H1 (cell line): ENCODE results near the gene SCN1B. TPM values are rescaled to one million over a fixed set of nuclear protein-coding genes. Genes with fewer than 3 reads are reported as not detected.
A peak's percentile ranks its signal among the peaks of the same experiment; 100 is the strongest.

Source experiments
- CTCF ChIA-PET: fragments of 300-600 bp; sonication (Branson Sonifier 250); formaldehyde crosslinking; loops from one replicate; lab custom pipeline; 2021; ENCODE audit not compliant: partially characterized antibody; lab: Charles Lee
- POLR2A ChIA-PET: fragments of 300-600 bp; sonication (Branson Sonifier 250); formaldehyde crosslinking; loops from one replicate; lab custom pipeline; 2021; ENCODE audit warnings: inconsistent platforms; ENCODE audit not compliant: partially characterized antibody; lab: Charles Lee
- DNase-seq, 2 experiments: peaks; one replicate each; pipeline versions ENCODE4 v3.0.0 to v3.0.0-alpha.2; 2010 to 2022; ENCODE audit warnings: low spot score in 2 of 2, low read depth in 1 of 2, mixed read lengths in 1 of 2
- FAIRE-seq: peaks from 2 replicates; lab custom pipeline; 2011; peaks lifted over from hg19 to GRCh38; lab: Jason Lieb, UNC
- H2AFZ ChIP-seq: 2 replicates; pipeline ENCODE4 v1.8.1; 2012; ENCODE audit warnings: low read length, inconsistent platforms
- H2AK5ac ChIP-seq: 2 replicates; pipeline ENCODE4 v1.6.1; 2013; ENCODE audit warnings: low read depth, low read length
- H2BK120ac ChIP-seq: replicated peaks from 2 replicates; pipeline ENCODE3; 2013; ENCODE audit warnings: low read depth, low read length, inconsistent platforms
- H2BK12ac ChIP-seq: 2 replicates; pipeline ENCODE4 v1.6.1; 2013; ENCODE audit warnings: low read depth, low read length
- H2BK15ac ChIP-seq: 2 replicates; pipeline ENCODE4 v1.6.1; 2013; ENCODE audit warnings: low read length
- H2BK20ac ChIP-seq: 2 replicates; pipeline ENCODE4 v1.6.1; 2013; ENCODE audit warnings: low read length
- H2BK5ac ChIP-seq: 2 replicates; pipeline ENCODE4 v1.6.1; 2013; ENCODE audit warnings: low read depth, low read length
- H3K14ac ChIP-seq: 2 replicates; pipeline ENCODE4 v1.6.1; 2013; ENCODE audit warnings: inconsistent platforms; ENCODE audit not compliant: insufficient read length
- H3K18ac ChIP-seq: 2 replicates; pipeline ENCODE4 v1.6.1; 2013; ENCODE audit warnings: low read length; ENCODE audit errors: extremely low read depth
- H3K23ac ChIP-seq: 2 replicates; pipeline ENCODE4 v1.6.1; 2013; ENCODE audit warnings: inconsistent platforms; ENCODE audit not compliant: insufficient read length
- H3K23me2 ChIP-seq: 2 replicates; pipeline ENCODE4 v1.6.1; 2013; ENCODE audit warnings: low read depth, low read length
- H3K27ac ChIP-seq: 2 replicates; pipeline ENCODE4 v1.6.1; 2011; ENCODE audit warnings: low read depth, low read length, inconsistent platforms
- H3K27me3 ChIP-seq, 4 experiments: replicated peaks in 1 of 4; 1 replicate in 1 of 4; 2 replicates in 3 of 4; pipeline versions ENCODE4 v1.6.1 to v1.8.1; 2011 to 2013; ENCODE audit warnings: low read length in 3 of 4, mild to moderate bottlenecking in 3 of 4, inconsistent platforms in 2 of 4, mixed read lengths in 2 of 4, moderate library complexity in 1 of 4; ENCODE audit not compliant: control insufficient read depth in 3 of 4, insufficient read depth in 3 of 4; ENCODE audit errors: extremely low read depth in 1 of 4
- H3K36me3 ChIP-seq, 4 experiments: 2 replicates each; pipeline versions ENCODE4 v1.6.1 to v1.8.1; 2011 to 2013; ENCODE audit warnings: mild to moderate bottlenecking in 4 of 4, low read length in 3 of 4, moderate library complexity in 2 of 4, control low read depth in 1 of 4, inconsistent platforms in 1 of 4; ENCODE audit not compliant: insufficient read depth in 4 of 4, control insufficient read depth in 2 of 4
- H3K4ac ChIP-seq: replicated peaks from 2 replicates; pipeline ENCODE3; 2013; ENCODE audit warnings: low read length, low read depth, mixed read lengths, inconsistent platforms; ENCODE audit not compliant: insufficient read length
- H3K4me1 ChIP-seq, 4 experiments: replicated peaks in 1 of 4; 1 replicate in 1 of 4; 2 replicates in 3 of 4; pipeline versions ENCODE4 v1.6.1 to v1.8.1; 2011 to 2013; ENCODE audit warnings: low read length in 3 of 4, inconsistent platforms in 2 of 4, mixed read lengths in 1 of 4; ENCODE audit not compliant: insufficient read depth in 4 of 4, control insufficient read depth in 3 of 4
- H3K4me2 ChIP-seq, 2 experiments: 2 replicates each; pipeline versions ENCODE4 v1.6.1 to v1.8.1; 2011 to 2013; ENCODE audit warnings: low read depth in 2 of 2, low read length in 2 of 2, control low read depth in 1 of 2, inconsistent platforms in 1 of 2, mild to moderate bottlenecking in 1 of 2; ENCODE audit not compliant: insufficient read depth in 1 of 2
- H3K4me3 ChIP-seq, 4 experiments: fragments of 200-600, 300-600 bp in 1 of 4; sonication (generic), shearing (Covaris generic), sonication (Bioruptor Twin) in 1 of 4; 2 replicates each; pipeline versions ENCODE4 v1.5.1 to v1.8.1; 2011 to 2016; ENCODE audit warnings: low read length in 4 of 4, low read depth in 3 of 4, control low read depth in 2 of 4, inconsistent platforms in 2 of 4, mild to moderate bottlenecking in 2 of 4, mixed read lengths in 1 of 4, moderate library complexity in 1 of 4; ENCODE audit not compliant: insufficient read depth in 2 of 4; ENCODE audit errors: extremely low read depth in 1 of 4
- H3K56ac ChIP-seq: replicated peaks from 2 replicates; pipeline ENCODE3; 2013; ENCODE audit warnings: low read depth, mild to moderate bottlenecking, mixed read lengths, low read length, inconsistent platforms; ENCODE audit not compliant: insufficient read length
- H3K79me1 ChIP-seq: 2 replicates; pipeline ENCODE4 v1.6.1; 2013; ENCODE audit warnings: low read depth, low read length, control low read depth
- H3K79me2 ChIP-seq, 2 experiments: 2 replicates each; pipeline versions ENCODE4 v1.6.1 to v1.8.1; 2012 to 2013; ENCODE audit warnings: low read length in 2 of 2, mild to moderate bottlenecking in 2 of 2, inconsistent platforms in 1 of 2; ENCODE audit not compliant: insufficient read depth in 2 of 2, control insufficient read depth in 1 of 2
- H3K9ac ChIP-seq, 4 experiments: replicated peaks in 1 of 4; 1 replicate in 1 of 4; 2 replicates in 3 of 4; pipeline versions ENCODE4 v1.6.1 to v1.8.1; 2011 to 2013; ENCODE audit warnings: low read depth in 3 of 4, low read length in 3 of 4, control low read depth in 2 of 4, mild to moderate bottlenecking in 2 of 4, moderate library complexity in 2 of 4, inconsistent platforms in 1 of 4; ENCODE audit errors: extremely low read depth in 1 of 4
- H3K9me3 ChIP-seq, 2 experiments: 2 replicates each; pipeline versions ENCODE4 v1.6.1 to v1.8.1; 2012 to 2013; ENCODE audit warnings: mild to moderate bottlenecking in 2 of 2, moderate library complexity in 2 of 2, control low read depth in 1 of 2, inconsistent platforms in 1 of 2, low read depth in 1 of 2, low read length in 1 of 2, mixed read lengths in 1 of 2; ENCODE audit not compliant: insufficient read depth in 2 of 2
- H4K20me1 ChIP-seq, 2 experiments: replicated peaks in 1 of 2; 2 replicates each; pipeline versions ENCODE3 to v1.8.1; 2011 to 2013; ENCODE audit warnings: inconsistent platforms in 2 of 2, low read length in 2 of 2, mild to moderate bottlenecking in 1 of 2; ENCODE audit not compliant: insufficient read depth in 2 of 2, control insufficient read depth in 1 of 2
- H4K5ac ChIP-seq: 2 replicates; pipeline ENCODE4 v1.6.1; 2013; ENCODE audit warnings: low read length, low read depth, mixed read lengths, inconsistent platforms; ENCODE audit not compliant: insufficient read length
- H4K8ac ChIP-seq: 2 replicates; pipeline ENCODE4 v1.8.0; 2013; ENCODE audit warnings: mild to moderate bottlenecking, moderate library complexity, low read length, inconsistent platforms; ENCODE audit not compliant: insufficient read depth; ENCODE audit errors: extremely low read depth
- H4K91ac ChIP-seq: replicated peaks from 2 replicates; pipeline ENCODE3; 2013; ENCODE audit warnings: low read length, mixed read lengths, inconsistent platforms; ENCODE audit not compliant: insufficient read length
- whole genome bisulfite sequencing, 2 experiments: shearing (Covaris generic) in 1 of 2; methylation state at CpG; one replicate each; pipeline versions ENCODE4 v1.1.6 to v1.1.7; 2013 to 2015; ENCODE audit warnings: low lambda C conversion rate in 2 of 2, mixed read lengths in 2 of 2, inconsistent platforms in 1 of 2, low coverage in 1 of 2, missing lambda C conversion rate in 1 of 2; ENCODE audit not compliant: insufficient replicate concordance in 2 of 2, insufficient coverage in 1 of 2, insufficient read length in 1 of 2; ENCODE audit errors: extremely low coverage in 1 of 2, missing lambda C conversion rate in 1 of 2; 5-methylcytosine and 5-hydroxymethylcytosine counted together
- polyA plus RNA-seq, 7 experiments: library from polyadenylated mRNA; depleted of rRNA in 3 of 7; stranded (reverse) in 5 of 7; unstranded in 2 of 7; fragments of >200 nt in 5 of 7; fragments of 200-250 nt in 2 of 7; gene quantifications; 1 replicate in 5 of 7; 2 replicates in 1 of 7; 4 replicates in 1 of 7; pipeline versions ENCODE4 v1.2.1 to v1.2.3, GENCODE V29; 2011 to 2013; ENCODE audit warnings: missing spikeins in 2 of 7, mixed read lengths in 2 of 7
- total RNA-seq: library from RNA; stranded (reverse); fragmentation: NEBNext Ultra II Directional; extraction: Animal tissue kit (Norgen Biotek cat#: 25700); gene quantifications from 2 replicates; pipeline ENCODE4 v1.2.1, GENCODE V29; 2021

Gene SCN1B
- total and polyA plus RNA-seq, 2 of the 8 experiments (the other 6 are each of a cell fraction or from before 2014, with no cell fraction given) = 3.1 to 3.5 TPM

DNA sequence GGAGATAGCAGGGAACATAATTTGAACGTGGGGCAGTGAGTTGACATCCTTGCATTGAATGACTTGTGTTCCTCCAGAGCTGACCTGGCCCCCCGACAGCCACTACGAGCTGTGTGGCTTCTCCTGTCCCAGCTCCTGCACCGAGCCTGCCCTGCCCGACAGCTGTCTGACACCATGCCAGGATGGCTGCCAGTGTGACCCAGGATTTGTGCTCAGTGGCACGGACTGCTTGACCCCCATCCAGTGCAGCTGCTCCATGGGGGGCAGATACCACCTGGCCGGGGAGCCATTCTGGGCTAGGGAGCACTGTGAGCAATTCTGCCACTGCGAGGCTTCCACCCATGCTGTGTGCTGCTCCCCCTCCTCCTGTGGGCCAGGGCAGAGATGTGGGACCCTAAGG lies 56.2 kb downstream of the SCN1B start:
- Histone ChIP-seq H4K91ac (peak overlapping the region; percentile 41), H2BK20ac (no peak overlapping the region), H2BK120ac (no peak overlapping the region), H3K9ac (no peak overlapping the region), H3K23ac (no peak overlapping the region), H3K4me3 (no peak overlapping the region), H3K9me3 (no peaks in the 10 kb centered on the region; a peak in 1 of 4 replicates), H3K14ac (no peak overlapping the region), H3K56ac (no peak overlapping the region), H3K4me2 (no peak overlapping the region), H3K4ac (no peak overlapping the region), H4K8ac (peak overlapping the region; percentile 12; the same call in 1 of the 2 replicates), H3K18ac (no peak overlapping the region), H2BK15ac (no peak overlapping the region), H4K5ac (no peak overlapping the region), H3K27me3 (peaks cover 0 to 2% (median 0%) of the 10 kb centered on the region in 4 experiments; a peak in 1 of 7 replicates), H2AFZ (no peak overlapping the region), H2AK5ac (no peak overlapping the region; the same call in 1 of the 2 replicates), H2BK12ac (no peak overlapping the region; the same call in 1 of the 2 replicates), H3K79me1 (no peaks in the 10 kb centered on the region), H4K20me1 (no peaks in the 10 kb centered on the region), H3K23me2 (peaks cover 2% of the 10 kb centered on the region; the same call in 1 of the 2 replicates), H2BK5ac (no peak overlapping the region), H3K4me1 (peaks cover 3 to 17% (median 8%) of the 10 kb centered on the region in 4 experiments; a peak in 6 of 7 replicates), H3K27ac (no peak overlapping the region), H3K36me3 (no peaks in the 10 kb centered on the region), H3K79me2 (no peaks in the 10 kb centered on the region)
- WGBS, 2 experiments = 93% methylated on average over 7 of the region's 8 CpGs; no CpG with 5 or more reads in 1 of the 2 experiments
- FAIRE-seq (no peak), DNase-seq (no peak)
- ChIA-PET CTCF (interaction anchor here (0.6 to 4.5 kb wide), 11 partner anchors 15 to 248 kb away, joined by 3 to 28 read pairs (median 4); no protein-coding TSS in a partner anchor), POLR2A (interaction anchor here (0.6 to 1.4 kb wide), 5 partner anchors 12 to 30 kb away, joined by 3 to 9 read pairs (median 3); no protein-coding TSS in a partner anchor)
